ENCODE data around the gene DENND4B. TPM values are rescaled to one million over a fixed set of nuclear protein-coding genes. Genes with fewer than 3 reads are reported as not detected.

Gene DENND4B
- total RNA-seq, 1 donor from 2014 or later = 8.7 TPM

- DNase-seq (ENCODE audit: low read depth) = peak; percentile 24
- H3K27me3 ChIP-seq (ENCODE audit: control insufficient read depth, insufficient read depth, low read length) = no peaks in the 10 kb centered on the region
- H3K36me3 ChIP-seq (ENCODE audit: control insufficient read depth, insufficient read depth, low read length) = peaks cover 26% of the 10 kb centered on the region
- TF ChIP-seq CTCF (IDR thresholded peaks at IDR 0.05; ENCODE audit: insufficient read depth, low read length, severe bottlenecking) = no peak
- peak; percentile 7 for FAIRE-seq
- H3K4me3 ChIP-seq (ENCODE audit: low read depth, low read length) = peak overlapping the region; percentile 75
Observed at GRCh38 chr1:153945131-153945794, 1.3 kb downstream of the DENND4B start.

- TF ChIP-seq CTCF (IDR thresholded peaks at IDR 0.05; ENCODE audit: insufficient read depth, low read length, severe bottlenecking) = no peak
- Histone ChIP-seq H3K27me3 (ENCODE audit: control insufficient read depth, insufficient read depth, low read length) (no peaks in the 10 kb centered on the region), H3K4me3 (ENCODE audit: low read depth, low read length) (no peak overlapping the region), H3K36me3 (ENCODE audit: control insufficient read depth, insufficient read depth, low read length) (peaks cover 27% of the 10 kb centered on the region)
- no peak for DNase-seq (ENCODE audit: low read depth)
- no peak for FAIRE-seq
Observed at GRCh38 chr1:153944827-153945117, 1.7 kb downstream of the DENND4B start.

- peaks cover 29% of the 10 kb centered on the region for H3K36me3 ChIP-seq (ENCODE audit: control insufficient read depth, insufficient read depth, low read length)
- H3K27me3 ChIP-seq (ENCODE audit: control insufficient read depth, insufficient read depth, low read length) = no peaks in the 10 kb centered on the region
- FAIRE-seq (peak; percentile 18), DNase-seq (ENCODE audit: low read depth) (no peak)
- no peak overlapping the region for H3K4me3 ChIP-seq (ENCODE audit: low read depth, low read length)
- no peak for TF ChIP-seq CTCF (IDR thresholded peaks at IDR 0.05; ENCODE audit: insufficient read depth, low read length, severe bottlenecking)
Observed at GRCh38 chr1:153944005-153944826, 2.3 kb downstream of the DENND4B start.

- Histone ChIP-seq H3K27me3 (ENCODE audit: control insufficient read depth, insufficient read depth, low read length) (no peaks in the 10 kb centered on the region), H3K4me3 (ENCODE audit: low read depth, low read length) (no peak overlapping the region), H3K36me3 (ENCODE audit: control insufficient read depth, insufficient read depth, low read length) (peaks cover 23% of the 10 kb centered on the region)
- no peak for TF ChIP-seq CTCF (IDR thresholded peaks at IDR 0.05; ENCODE audit: insufficient read depth, low read length, severe bottlenecking)
- DNase-seq (ENCODE audit: low read depth) (no peak), FAIRE-seq (no peak)
Observed at GRCh38 chr1:153942766-153943549, 3.6 kb downstream of the DENND4B start.

GRCh38 chr1:153941826-153942725, 4.4 kb downstream of the DENND4B start:
- FAIRE-seq (no peak), DNase-seq (ENCODE audit: low read depth) (no peak)
- Histone ChIP-seq H3K27me3 (ENCODE audit: control insufficient read depth, insufficient read depth, low read length) (no peaks in the 10 kb centered on the region), H3K36me3 (ENCODE audit: control insufficient read depth, insufficient read depth, low read length) (peaks cover 28% of the 10 kb centered on the region), H3K4me3 (ENCODE audit: low read depth, low read length) (no peak overlapping the region)
- no peak for TF ChIP-seq CTCF (IDR thresholded peaks at IDR 0.05; ENCODE audit: insufficient read depth, low read length, severe bottlenecking)
